GM18868 (cell line): ENCODE measurements around the gene KSR2.
"Not testable (repeated sequence)": the region's sequence is repeated elsewhere in the genome, so short reads cannot be mapped to it uniquely, and the experiment has no call there.

Experiments used
- ATAC-seq: cut with Tn5 transposase; IDR thresholded peaks from one replicate; pipeline ENCODE4 v1.9.1; 2021; ENCODE audit warnings: mild to moderate bottlenecking, moderate library complexity; ENCODE audit not compliant: unreplicated experiment

The KSR2 gene

GRCh38 chr12:117649796-117650195 is 319.0 kb downstream of the KSR2 start:
- no peak for ATAC-seq

GRCh38 chr12:117646520-117646919 is 322.3 kb downstream of the KSR2 start:
- no peak for ATAC-seq

DNA sequence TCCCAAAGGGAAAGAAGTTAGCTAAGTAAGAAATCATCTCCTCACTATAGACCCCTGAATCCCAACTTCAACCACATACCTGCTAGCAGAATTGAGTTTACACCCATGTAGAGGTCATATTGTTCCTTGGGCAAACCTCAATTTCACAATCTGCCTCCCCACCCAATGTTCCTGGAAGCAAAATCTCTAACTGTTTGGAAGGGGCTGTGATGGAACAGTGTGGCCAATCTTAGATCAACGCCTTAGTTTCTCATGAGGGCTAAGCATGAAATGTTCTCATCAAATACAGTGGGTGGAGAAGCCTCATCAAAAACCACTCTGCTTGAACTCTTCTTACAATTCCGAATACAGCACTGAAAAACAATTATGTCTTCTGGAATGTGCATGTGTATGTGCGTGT is 323.3 kb downstream of the KSR2 start:
- no peak for ATAC-seq

DNA sequence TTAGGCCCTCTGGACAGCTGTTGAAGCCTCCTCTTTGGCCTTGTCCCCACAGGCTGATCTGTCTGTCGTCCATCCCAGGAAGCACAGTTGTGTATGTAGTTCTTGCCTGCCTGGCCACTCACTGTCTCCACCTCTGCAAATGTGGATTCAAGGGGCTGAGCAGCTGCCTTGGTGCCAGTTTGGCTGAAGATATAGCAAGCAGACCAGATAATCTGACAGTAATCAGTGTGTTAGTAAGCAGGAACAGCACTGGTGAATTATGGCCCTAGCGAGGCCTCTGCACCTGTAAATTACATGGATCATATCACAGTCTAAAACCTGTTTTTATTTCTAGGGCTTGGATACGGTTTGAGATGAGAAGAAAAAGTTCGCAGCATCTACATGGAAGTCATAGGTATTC is 324.8 kb downstream of the KSR2 start:
- ATAC-seq = no peak

DNA sequence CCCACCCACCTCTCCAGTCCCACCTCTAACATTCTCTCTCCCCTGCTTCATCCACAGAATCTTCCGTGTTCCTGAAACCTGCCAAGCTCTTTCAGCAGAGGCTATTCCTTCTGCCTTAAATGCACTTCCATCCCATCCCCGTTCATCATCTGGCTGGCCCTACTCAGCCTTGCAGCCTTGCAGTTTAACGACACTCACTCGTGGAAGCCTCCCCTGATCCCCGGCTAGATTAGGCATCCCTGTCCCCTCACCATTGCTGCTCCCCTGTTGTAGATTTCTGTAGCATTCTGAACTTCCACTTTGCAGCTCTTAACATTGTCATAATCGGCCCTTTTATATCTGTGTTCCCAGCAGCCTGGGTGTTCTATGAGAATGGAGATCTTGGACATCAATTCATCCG is 326.9 kb downstream of the KSR2 start:
- no peak for ATAC-seq

GRCh38 chr12:117640511-117640910 is 328.3 kb downstream of the KSR2 start:
- ATAC-seq = no peak

- no peak for ATAC-seq
Observed at GRCh38 chr12:117629454-117629853, 339.3 kb downstream of the KSR2 start.

- not testable (repeated sequence) for ATAC-seq
Observed at GRCh38 chr12:117628711-117629110, 340.1 kb downstream of the KSR2 start.

DNA sequence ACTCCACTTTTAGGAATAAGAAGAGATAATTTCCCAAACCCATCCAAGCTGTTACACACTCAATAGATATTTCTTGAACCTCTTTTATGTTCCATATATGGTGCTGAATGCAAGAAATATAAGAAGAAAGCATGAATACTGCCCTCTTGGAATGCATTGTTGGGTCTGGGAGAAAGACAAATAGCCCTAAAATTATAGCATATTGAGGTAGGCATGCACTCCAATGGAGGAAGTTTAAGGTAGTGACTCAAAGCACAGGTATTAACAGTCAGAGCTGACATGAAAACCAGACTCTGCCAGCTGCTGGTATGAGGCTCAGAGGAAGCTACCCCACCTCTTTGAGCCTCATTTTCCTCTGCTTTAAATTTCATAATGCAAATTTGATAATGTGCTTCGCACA is 346.0 kb downstream of the KSR2 start:
- ATAC-seq = no peak

DNA sequence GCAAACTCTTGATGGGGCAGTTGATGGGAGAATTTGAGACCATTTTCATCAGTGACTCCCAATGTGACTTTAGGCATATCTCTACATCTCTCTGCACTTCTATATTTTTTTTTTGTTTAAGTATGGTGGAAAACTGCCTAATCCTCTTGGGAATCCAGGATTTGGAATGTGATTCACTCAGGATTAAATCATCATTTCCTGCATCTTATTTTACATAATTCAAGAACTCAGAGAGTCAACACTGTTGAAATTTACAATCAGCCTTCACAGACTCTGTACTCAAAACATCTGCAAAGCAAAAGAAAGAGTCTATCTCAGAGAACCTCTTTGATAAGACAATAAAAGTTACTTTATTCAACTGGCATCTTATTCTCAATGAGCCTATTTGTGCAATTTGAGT is 346.7 kb downstream of the KSR2 start:
- ATAC-seq = no peak

DNA sequence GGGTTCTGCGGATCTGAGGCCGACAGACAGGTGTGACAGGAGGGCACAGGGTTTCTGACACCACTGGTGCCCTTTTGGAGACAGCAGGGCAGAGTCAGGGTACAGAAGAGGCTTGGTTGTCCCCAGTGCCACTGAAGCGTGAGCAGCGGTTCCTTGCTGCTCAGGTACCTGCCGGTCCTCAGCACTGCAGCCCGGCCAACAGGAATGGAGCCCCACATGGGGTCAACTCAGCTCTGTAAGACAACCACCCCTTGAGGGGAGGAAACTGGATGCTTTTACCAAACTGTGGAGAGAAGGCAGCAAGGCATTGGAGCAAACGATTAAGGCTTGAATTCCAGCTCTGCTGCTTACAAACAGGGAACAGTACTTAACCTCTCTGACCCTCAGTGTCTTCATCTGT is 361.0 kb downstream of the KSR2 start:
- ATAC-seq = no peak

DNA sequence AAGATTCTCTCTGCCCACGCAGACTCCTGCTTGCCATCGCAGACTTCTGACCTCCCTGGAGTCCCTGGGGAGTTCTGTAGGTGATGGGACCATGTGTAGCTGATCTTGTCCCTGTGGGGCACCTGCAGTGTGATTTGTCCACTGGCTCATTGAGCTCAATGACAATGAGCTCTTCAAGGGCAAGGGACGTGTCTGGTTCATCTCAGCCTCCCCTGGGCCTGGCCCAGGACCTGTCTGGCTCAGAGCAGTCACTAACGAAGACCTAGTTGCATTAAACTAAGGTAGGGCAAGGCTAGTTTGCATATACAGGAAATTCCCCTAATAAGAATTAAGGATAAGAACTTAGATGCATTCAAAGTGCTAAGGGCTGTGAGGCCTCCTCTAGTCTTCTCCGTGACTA is 361.8 kb downstream of the KSR2 start:
- ATAC-seq = no peak

GRCh38 chr12:117606024-117606423 is 362.8 kb downstream of the KSR2 start:
- no peak for ATAC-seq

- no peak for ATAC-seq
Observed at GRCh38 chr12:117603316-117604113, 365.3 kb downstream of the KSR2 start.

GRCh38 chr12:117599849-117600248 is 368.9 kb downstream of the KSR2 start:
- ATAC-seq = no peak

- no peak for ATAC-seq
Observed at GRCh38 chr12:117596968-117597367, 371.8 kb downstream of the KSR2 start.

- ATAC-seq = no peak
Observed at GRCh38 chr12:117595751-117596150, 373.0 kb downstream of the KSR2 start.

GRCh38 chr12:117594481-117594880 is 374.3 kb downstream of the KSR2 start:
- ATAC-seq = no peak

DNA sequence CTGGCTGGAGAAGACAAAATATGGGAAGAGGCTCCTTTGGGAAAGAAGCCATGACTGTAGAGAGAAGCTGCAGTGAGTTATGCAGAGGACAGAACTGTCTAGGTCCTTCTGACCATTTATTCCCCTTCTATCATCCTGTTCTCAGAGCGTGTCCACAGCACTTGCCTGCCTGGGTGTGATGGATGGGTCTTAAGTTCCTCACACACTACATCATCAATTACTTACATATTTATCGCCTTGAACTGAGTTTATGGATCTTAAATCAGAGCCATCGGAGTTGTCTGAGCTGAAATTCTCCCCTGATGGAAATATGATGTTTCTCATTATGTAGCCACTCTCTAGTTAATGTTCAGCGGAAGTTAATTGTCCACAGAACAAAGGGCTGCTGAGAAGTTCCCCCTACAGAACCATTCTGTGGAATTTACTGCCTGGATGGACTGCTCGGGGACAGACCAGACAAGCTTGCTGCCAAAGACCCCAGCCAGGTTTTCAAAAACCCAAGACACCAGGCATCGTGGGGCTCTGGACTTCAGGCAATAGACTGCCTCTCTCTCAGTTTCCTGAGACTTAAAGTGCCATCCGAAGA is 374.9 kb downstream of the KSR2 start:
- no peak for ATAC-seq

DNA sequence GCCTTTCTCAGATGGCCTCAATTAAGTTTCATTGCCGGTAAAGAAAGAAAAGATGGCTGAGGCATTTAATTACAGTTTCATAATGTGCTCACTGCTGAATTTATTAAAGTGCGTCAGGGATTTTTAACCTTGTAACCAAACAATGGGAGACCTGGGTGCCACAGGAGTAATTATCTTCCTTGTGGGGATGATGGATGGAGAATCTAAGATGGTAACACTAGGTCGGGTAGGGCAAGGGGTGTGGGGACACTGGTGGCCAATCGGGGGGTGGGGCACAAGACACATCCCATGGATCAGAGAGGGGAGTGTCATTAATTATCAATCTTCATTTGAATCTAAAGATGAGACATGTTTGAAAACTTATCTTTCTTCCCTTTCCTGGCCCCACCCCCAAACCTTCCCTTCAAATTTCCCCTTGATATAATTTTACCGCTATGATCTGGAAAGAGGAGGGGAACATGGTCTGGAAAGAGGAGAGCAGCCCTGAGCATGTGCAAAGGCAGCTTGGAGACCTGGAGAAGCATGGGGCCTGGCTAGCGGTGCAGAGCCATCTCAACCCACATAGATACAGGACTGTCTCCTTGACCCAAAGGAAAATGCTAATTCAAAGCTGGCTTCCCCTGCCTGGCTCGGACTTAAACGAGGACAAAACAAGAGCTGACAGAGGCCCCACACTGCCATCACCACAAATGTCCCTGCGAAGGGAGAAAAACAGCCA is 376.0 kb downstream of the KSR2 start:
- no peak for ATAC-seq

GRCh38 chr12:117590999-117591398 is 377.8 kb downstream of the KSR2 start:
- ATAC-seq = no peak

- no peak for ATAC-seq
Observed at GRCh38 chr12:117590386-117590785, 378.4 kb downstream of the KSR2 start.
